Gastroesophageal sphincter (tissue), 3 donors: ENCODE measurements around the gene KCNH2.

Experiments
- CTCF ChIP-seq, 4 experiments: fragments of 200-600 bp in 2 of 4; fragments of 450-650 bp in 2 of 4; sonication (generic) in 1 of 4; IDR thresholded peaks; one replicate each; pipeline ENCODE4 v1.5.1; 2017 to 2019; ENCODE audit warnings: antibody characterized with exemption in 4 of 4, mild to moderate bottlenecking in 2 of 4, moderate library complexity in 2 of 4
- EP300 ChIP-seq: sonication (generic); formaldehyde crosslinking; IDR thresholded peaks from one replicate; pipeline ENCODE4 v1.6.1; 2017; ENCODE audit warnings: antibody characterized with exemption, mild to moderate bottlenecking
- POLR2A ChIP-seq, 2 donors: fragments of 450-650 bp; IDR thresholded peaks; one replicate each; pipeline ENCODE4 v1.6.1; 2017; ENCODE audit warnings: antibody characterized with exemption in 2 of 2, mild to moderate bottlenecking in 2 of 2, moderate library complexity in 1 of 2

- no peak for TF ChIP-seq CTCF (IDR thresholded peaks at IDR 0.05)
- no peak for TF ChIP-seq POLR2A (IDR thresholded peaks at IDR 0.05)
- no peak for TF ChIP-seq EP300
Measured at GRCh38 chr7:150949564-150949963, 28.6 kb downstream of the KCNH2 start.
